ENCODE data around the gene SLC44A2. TPM values are rescaled to one million over a fixed set of nuclear protein-coding genes. Genes with fewer than 3 reads are reported as not detected.
A peak's percentile ranks its signal among the peaks of the same experiment; 100 is the strongest.

SLC44A2 gene
- total RNA-seq, 2 experiments from 2014 or later, result 151 to 168 TPM

GRCh38 chr19:10654610-10655456, 29.5 kb downstream of the SLC44A2 start:
- H3K27me3 ChIP-seq (ENCODE audit: control insufficient read depth in 1 of 2, insufficient read depth in 2 of 2, low read length in 2 of 2), result no peaks in the 10 kb centered on the region
- H3K4me1 Mint-ChIP-seq (ENCODE audit: low read depth), result peaks cover 57% of the 10 kb centered on the region
- peaks cover 4% of the 10 kb centered on the region for H3K27me3 Mint-ChIP-seq
- peaks cover 68% of the 10 kb centered on the region for H3K4me1 ChIP-seq (ENCODE audit: insufficient read depth, low read length)
- peak overlapping the region; percentile 92 for H3K4me3 ChIP-seq (ENCODE audit: low read length)
- intact Hi-C loops (cut with DNase I, micrococcal nuclease), result loop anchor here (2.0 to 10.0 kb wide), 6 partner anchors 42 to 182 kb away; partner anchors contain the start of genes CDKN2D (in 1 of the 2), KEAP1 (in 1 of the 2), KRI1 (in 1 of the 2) and QTRT1 (in 1 of the 2)
- POLR2A ChIA-PET, result interaction anchor here (1.3 kb wide), 1 partner anchor 48 kb away, joined by 4 read pairs; no protein-coding TSS in a partner anchor
- peak overlapping the region; percentile 94 for H3K27ac ChIP-seq (ENCODE audit: low read depth in 1 of 2, low read length in 2 of 2)
- CTCF ChIA-PET, result interaction anchor here (1.1 kb wide), 1 partner anchor 45 kb away, joined by 3 read pairs; no protein-coding TSS in a partner anchor
- peaks cover 55% of the 10 kb centered on the region for H3K36me3 Mint-ChIP-seq (ENCODE audit: low read depth)
- H3K9me3 ChIP-seq (ENCODE audit: control insufficient read depth in 1 of 2, insufficient read depth in 1 of 2, low read length in 2 of 2), result no peaks in the 10 kb centered on the region
- TF ChIP-seq CTCF (IDR thresholded peaks at IDR 0.05), result no peak
- ATAC-seq (ENCODE audit: poor library complexity) (peak; percentile 13), DNase-seq (peak in 13 of 14 experiments; percentile 28 to 87 (median 56))
- H3K4me3 Mint-ChIP-seq, result peak overlapping the region; percentile 94
- peaks cover 8% of the 10 kb centered on the region for H3K36me3 ChIP-seq (ENCODE audit: insufficient read depth, low read length)
- peak overlapping the region; percentile 92 for H3K27ac Mint-ChIP-seq
- H3K9me3 Mint-ChIP-seq, result no peaks in the 10 kb centered on the region

GRCh38 chr19:10655457-10656312, 30.3 kb downstream of the SLC44A2 start:
- Histone ChIP-seq H3K4me1 (ENCODE audit: insufficient read depth, low read length) (peaks cover 76% of the 10 kb centered on the region), H3K27ac (ENCODE audit: low read depth in 1 of 2, low read length in 2 of 2) (peak overlapping the region; percentile 83 to 94), H3K27me3 (ENCODE audit: control insufficient read depth in 1 of 2, insufficient read depth in 2 of 2, low read length in 2 of 2) (no peaks in the 10 kb centered on the region), H3K9me3 (ENCODE audit: control insufficient read depth in 1 of 2, insufficient read depth in 1 of 2, low read length in 2 of 2) (no peaks in the 10 kb centered on the region), H3K4me3 (ENCODE audit: low read length) (peak overlapping the region; percentile 92), H3K36me3 (ENCODE audit: insufficient read depth, low read length) (peaks cover 15% of the 10 kb centered on the region)
- peaks cover 65% of the 10 kb centered on the region for H3K4me1 Mint-ChIP-seq (ENCODE audit: low read depth)
- ChIA-PET CTCF (interaction anchor here (0.6 to 1.1 kb wide), 3 partner anchors 11 to 108 kb away, joined by 3 to 5 read pairs (median 3); no protein-coding TSS in a partner anchor), POLR2A (interaction anchor here (1.0 to 1.3 kb wide), 3 partner anchors 47 to 180 kb away, joined by 4 to 5 read pairs (median 5); partner anchors contain the start of gene TMED1)
- ATAC-seq (ENCODE audit: poor library complexity) (no peak), DNase-seq (peak in 3 of 14 experiments; percentile 21 to 45 (median 32))
- H3K27me3 Mint-ChIP-seq, result peaks cover 4% of the 10 kb centered on the region
- H3K4me3 Mint-ChIP-seq, result peak overlapping the region; percentile 94
- peaks cover 61% of the 10 kb centered on the region for H3K36me3 Mint-ChIP-seq (ENCODE audit: low read depth)
- H3K9me3 Mint-ChIP-seq, result no peaks in the 10 kb centered on the region
- peak overlapping the region; percentile 92 for H3K27ac Mint-ChIP-seq
- intact Hi-C loops (cut with DNase I, micrococcal nuclease), result loop anchor here (2.0 to 10.0 kb wide), 3 partner anchors 45 to 181 kb away; partner anchors contain the start of genes KEAP1 (in 1 of the 2), QTRT1 (in 1 of the 2) and TMED1 (in 1 of the 2)
- TF ChIP-seq CTCF (IDR thresholded peaks at IDR 0.05), result no peak

GRCh38 chr19:10660346-10660745, 35.0 kb downstream of the SLC44A2 start:
- H3K27ac Mint-ChIP-seq, result peak overlapping the region; percentile 49
- CTCF ChIA-PET, result interaction anchor here (2.0 kb wide), 1 partner anchor 39 kb away, joined by 8 read pairs; no protein-coding TSS in a partner anchor

More at GRCh38 chr19:10660346-10660745, 35.0 kb downstream of the SLC44A2 start:
- Histone ChIP-seq H3K27me3 (ENCODE audit: control insufficient read depth in 1 of 2, insufficient read depth in 2 of 2, low read length in 2 of 2) (no peaks in the 10 kb centered on the region), H3K27ac (ENCODE audit: low read depth in 1 of 2, low read length in 2 of 2) (no peak overlapping the region), H3K9me3 (ENCODE audit: control insufficient read depth in 1 of 2, insufficient read depth in 1 of 2, low read length in 2 of 2) (no peaks in the 10 kb centered on the region), H3K4me3 (ENCODE audit: low read length) (no peak overlapping the region), H3K4me1 (ENCODE audit: insufficient read depth, low read length) (peaks cover 87% of the 10 kb centered on the region), H3K36me3 (ENCODE audit: insufficient read depth, low read length) (peaks cover 18% of the 10 kb centered on the region)
- DNase-seq, result no peak
- H3K27me3 Mint-ChIP-seq, result no peaks in the 10 kb centered on the region
- TF ChIP-seq CTCF (IDR thresholded peaks at IDR 0.05), result no peak
- intact Hi-C loops (cut with DNase I, micrococcal nuclease), result no loop called here
- H3K4me3 Mint-ChIP-seq, result peak overlapping the region; percentile 68
- H3K9me3 Mint-ChIP-seq, result no peaks in the 10 kb centered on the region
- peaks cover 42% of the 10 kb centered on the region for H3K36me3 Mint-ChIP-seq (ENCODE audit: low read depth)
- no peak for ATAC-seq (ENCODE audit: poor library complexity)
- POLR2A ChIA-PET, result interaction anchor here (1.8 kb wide), 1 partner anchor 176 kb away, joined by 3 read pairs; the partner anchor contains the start of gene TMED1
- peaks cover 60% of the 10 kb centered on the region for H3K4me1 Mint-ChIP-seq (ENCODE audit: low read depth)

All from CD4-positive, alpha-beta T cell (primary cell).